Measurements from ENCODE around the gene MOGAT2.

DNA sequence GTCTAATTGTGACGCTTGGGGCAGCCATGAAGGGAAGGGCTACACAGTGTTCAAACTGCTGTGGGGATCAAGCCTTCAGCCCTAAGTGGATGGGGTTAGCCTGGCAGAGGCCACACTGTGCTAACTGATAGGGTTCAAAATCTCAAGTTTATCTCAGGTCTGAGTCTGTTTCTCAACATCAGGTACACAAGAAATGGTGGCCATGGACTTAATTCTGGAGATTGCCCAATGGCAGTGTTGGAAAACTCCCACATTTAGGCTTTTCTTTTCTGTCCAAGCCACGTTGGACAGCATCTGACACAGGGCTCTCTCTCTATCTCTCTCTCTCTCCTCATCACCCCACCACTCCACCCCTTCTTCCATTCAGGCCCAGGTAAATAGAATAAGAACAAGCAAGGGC lies 40.0 kb downstream of the MOGAT2 start:
- TF ChIP-seq, protein P1, sequence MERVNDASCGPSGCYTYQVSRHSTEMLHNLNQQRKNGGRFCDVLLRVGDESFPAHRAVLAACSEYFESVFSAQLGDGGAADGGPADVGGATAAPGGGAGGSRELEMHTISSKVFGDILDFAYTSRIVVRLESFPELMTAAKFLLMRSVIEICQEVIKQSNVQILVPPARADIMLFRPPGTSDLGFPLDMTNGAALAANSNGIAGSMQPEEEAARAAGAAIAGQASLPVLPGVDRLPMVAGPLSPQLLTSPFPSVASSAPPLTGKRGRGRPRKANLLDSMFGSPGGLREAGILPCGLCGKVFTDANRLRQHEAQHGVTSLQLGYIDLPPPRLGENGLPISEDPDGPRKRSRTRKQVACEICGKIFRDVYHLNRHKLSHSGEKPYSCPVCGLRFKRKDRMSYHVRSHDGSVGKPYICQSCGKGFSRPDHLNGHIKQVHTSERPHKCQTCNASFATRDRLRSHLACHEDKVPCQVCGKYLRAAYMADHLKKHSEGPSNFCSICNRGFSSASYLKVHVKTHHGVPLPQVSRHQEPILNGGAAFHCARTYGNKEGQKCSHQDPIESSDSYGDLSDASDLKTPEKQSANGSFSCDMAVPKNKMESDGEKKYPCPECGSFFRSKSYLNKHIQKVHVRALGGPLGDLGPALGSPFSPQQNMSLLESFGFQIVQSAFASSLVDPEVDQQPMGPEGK (CRISPR knock-in tag; IDR thresholded peaks at IDR 0.05; ENCODE audit: borderline replicate concordance): no peak
- TF ChIP-seq ZNF8 (CRISPR knock-in tag; IDR thresholded peaks at IDR 0.05): no peak
- TF ChIP-seq BACH2 (CRISPR knock-in tag; IDR thresholded peaks at IDR 0.05; ENCODE audit: borderline replicate concordance): no peak
- TF ChIP-seq SNAI2 (CRISPR knock-in tag; IDR thresholded peaks at IDR 0.05): no peak
- no peak for TF ChIP-seq ZNF70 (CRISPR knock-in tag; IDR thresholded peaks at IDR 0.05)
- no peak for TF ChIP-seq ZFP3 (CRISPR knock-in tag; IDR thresholded peaks at IDR 0.05)
- no peak for TF ChIP-seq ZFP30 (CRISPR knock-in tag; IDR thresholded peaks at IDR 0.05)
- no peak for TF ChIP-seq TCF4 (CRISPR knock-in tag; IDR thresholded peaks at IDR 0.05; ENCODE audit: borderline replicate concordance)
- TF ChIP-seq CSDC2 (CRISPR knock-in tag; IDR thresholded peaks at IDR 0.05): no peak

Data from SK-N-SH treated with all-trans-retinoic acid at 6 μM for 48 hours (cell line).